Duodenal mucosa (tissue), 2 donors: Measurements from ENCODE around the gene PHC2.

Source experiments
- H3K27ac ChIP-seq: one replicate; pipeline ENCODE4 v1.7.0; 2013; ENCODE audit warnings: low read depth, low read length
- H3K27me3 ChIP-seq, 2 donors: one replicate each; pipeline ENCODE4 v1.7.0; 2013; ENCODE audit warnings: low read length in 2 of 2, control low read depth in 1 of 2; ENCODE audit not compliant: insufficient read depth in 2 of 2, control insufficient read depth in 1 of 2
- H3K36me3 ChIP-seq, 2 donors: one replicate each; pipeline ENCODE4 v1.7.0; 2013; ENCODE audit warnings: low read length in 2 of 2, control low read depth in 1 of 2; ENCODE audit not compliant: insufficient read depth in 2 of 2, control insufficient read depth in 1 of 2
- H3K4me1 ChIP-seq, 2 donors: one replicate each; pipeline ENCODE4 v1.7.0; 2013; ENCODE audit warnings: low read length in 2 of 2, control low read depth in 1 of 2; ENCODE audit not compliant: insufficient read depth in 2 of 2, control insufficient read depth in 1 of 2
- H3K4me3 ChIP-seq, 2 donors: one replicate each; pipeline ENCODE4 v1.7.0; 2013; ENCODE audit warnings: low read length in 2 of 2, low read depth in 1 of 2
- H3K9ac ChIP-seq, 2 donors: one replicate each; pipeline ENCODE4 v1.7.0; 2013; ENCODE audit warnings: low read length in 2 of 2, low read depth in 1 of 2
- H3K9me3 ChIP-seq, 2 donors: one replicate each; pipeline ENCODE4 v1.7.0; 2013; ENCODE audit warnings: low read length in 2 of 2, control low read depth in 1 of 2; ENCODE audit not compliant: control insufficient read depth in 1 of 2

Gene PHC2

GRCh38 chr1:33380811-33381210 lies 50.1 kb downstream of the PHC2 start:
- H3K4me3 ChIP-seq = no peak overlapping the region
- H3K9ac ChIP-seq = no peak overlapping the region
- no peaks in the 10 kb centered on the region for H3K27me3 ChIP-seq
- no peak overlapping the region for H3K27ac ChIP-seq
- no peaks in the 10 kb centered on the region for H3K36me3 ChIP-seq
- peaks cover 0 to 8% of the 10 kb centered on the region in 2 donors for H3K4me1 ChIP-seq
- no peaks in the 10 kb centered on the region for H3K9me3 ChIP-seq

GRCh38 chr1:33379631-33380354 lies 51.1 kb downstream of the PHC2 start:
- Histone ChIP-seq H3K36me3 (no peaks in the 10 kb centered on the region), H3K27me3 (no peaks in the 10 kb centered on the region), H3K9ac (no peak overlapping the region), H3K4me1 (peaks cover 0 to 8% of the 10 kb centered on the region in 2 donors), H3K27ac (no peak overlapping the region), H3K9me3 (no peaks in the 10 kb centered on the region), H3K4me3 (no peak overlapping the region)

GRCh38 chr1:33378976-33379375 lies 51.9 kb downstream of the PHC2 start:
- H3K27me3 ChIP-seq = no peaks in the 10 kb centered on the region
- H3K9me3 ChIP-seq = no peaks in the 10 kb centered on the region
- no peak overlapping the region for H3K27ac ChIP-seq
- no peaks in the 10 kb centered on the region for H3K36me3 ChIP-seq
- no peak overlapping the region for H3K9ac ChIP-seq
- peaks cover 0 to 6% of the 10 kb centered on the region in 2 donors for H3K4me1 ChIP-seq
- no peak overlapping the region for H3K4me3 ChIP-seq

- H3K4me1 ChIP-seq = peaks cover 0 to 3% of the 10 kb centered on the region in 2 donors
- no peak overlapping the region for H3K9ac ChIP-seq
- no peak overlapping the region for H3K27ac ChIP-seq
- no peaks in the 10 kb centered on the region for H3K9me3 ChIP-seq
- H3K4me3 ChIP-seq = no peak overlapping the region
- H3K27me3 ChIP-seq = no peaks in the 10 kb centered on the region
- H3K36me3 ChIP-seq = no peaks in the 10 kb centered on the region
Measured at GRCh38 chr1:33378524-33378923, 52.4 kb downstream of the PHC2 start.

- Histone ChIP-seq H3K9me3 (no peaks in the 10 kb centered on the region), H3K9ac (no peak overlapping the region), H3K36me3 (no peaks in the 10 kb centered on the region), H3K27ac (no peak overlapping the region), H3K4me3 (no peak overlapping the region), H3K27me3 (no peaks in the 10 kb centered on the region), H3K4me1 (peaks cover 0 to 3% of the 10 kb centered on the region in 2 donors)
Measured at GRCh38 chr1:33377756-33378155, 53.1 kb downstream of the PHC2 start.

GRCh38 chr1:33377013-33377412 lies 53.9 kb downstream of the PHC2 start:
- Histone ChIP-seq H3K27me3 (no peaks in the 10 kb centered on the region), H3K9ac (no peak overlapping the region), H3K9me3 (no peaks in the 10 kb centered on the region), H3K4me1 (peaks cover 0 to 3% of the 10 kb centered on the region in 2 donors), H3K36me3 (no peaks in the 10 kb centered on the region), H3K27ac (no peak overlapping the region), H3K4me3 (no peak overlapping the region)

GRCh38 chr1:33375316-33375715 lies 55.6 kb downstream of the PHC2 start:
- Histone ChIP-seq H3K9ac (no peak overlapping the region), H3K4me3 (no peak overlapping the region), H3K36me3 (no peaks in the 10 kb centered on the region), H3K9me3 (no peaks in the 10 kb centered on the region), H3K4me1 (peaks cover 0 to 3% of the 10 kb centered on the region in 2 donors), H3K27ac (no peak overlapping the region), H3K27me3 (no peaks in the 10 kb centered on the region)

GRCh38 chr1:33374336-33375105 lies 56.4 kb downstream of the PHC2 start:
- Histone ChIP-seq H3K9me3 (no peaks in the 10 kb centered on the region), H3K9ac (no peak overlapping the region), H3K4me3 (no peak overlapping the region), H3K27ac (no peak overlapping the region), H3K36me3 (no peaks in the 10 kb centered on the region), H3K4me1 (peaks cover 0 to 3% of the 10 kb centered on the region in 2 donors), H3K27me3 (no peaks in the 10 kb centered on the region)

GRCh38 chr1:33373606-33374005 lies 57.3 kb downstream of the PHC2 start:
- peaks cover 0 to 3% of the 10 kb centered on the region in 2 donors for H3K4me1 ChIP-seq

GRCh38 chr1:33372677-33373076 lies 58.2 kb downstream of the PHC2 start:
- Histone ChIP-seq H3K9me3 (no peaks in the 10 kb centered on the region), H3K27me3 (no peaks in the 10 kb centered on the region), H3K27ac (no peak overlapping the region), H3K4me3 (no peak overlapping the region), H3K36me3 (no peaks in the 10 kb centered on the region), H3K9ac (no peak overlapping the region), H3K4me1 (peaks cover 3 to 4% of the 10 kb centered on the region in 2 donors)

More at GRCh38 chr1:33373606-33374005, 57.3 kb downstream of the PHC2 start:
- no peaks in the 10 kb centered on the region for H3K9me3 ChIP-seq
- no peaks in the 10 kb centered on the region for H3K27me3 ChIP-seq
- H3K9ac ChIP-seq = no peak overlapping the region
- H3K27ac ChIP-seq = no peak overlapping the region
- H3K4me3 ChIP-seq = no peak overlapping the region
- no peaks in the 10 kb centered on the region for H3K36me3 ChIP-seq
